Measurements from ENCODE around the gene B3GNT9. TPM values are rescaled to one million over a fixed set of nuclear protein-coding genes. Genes with fewer than 3 reads are reported as not detected.

Gene B3GNT9
- polyA plus RNA-seq, 1 donor from 2014 or later: not detected

DNA sequence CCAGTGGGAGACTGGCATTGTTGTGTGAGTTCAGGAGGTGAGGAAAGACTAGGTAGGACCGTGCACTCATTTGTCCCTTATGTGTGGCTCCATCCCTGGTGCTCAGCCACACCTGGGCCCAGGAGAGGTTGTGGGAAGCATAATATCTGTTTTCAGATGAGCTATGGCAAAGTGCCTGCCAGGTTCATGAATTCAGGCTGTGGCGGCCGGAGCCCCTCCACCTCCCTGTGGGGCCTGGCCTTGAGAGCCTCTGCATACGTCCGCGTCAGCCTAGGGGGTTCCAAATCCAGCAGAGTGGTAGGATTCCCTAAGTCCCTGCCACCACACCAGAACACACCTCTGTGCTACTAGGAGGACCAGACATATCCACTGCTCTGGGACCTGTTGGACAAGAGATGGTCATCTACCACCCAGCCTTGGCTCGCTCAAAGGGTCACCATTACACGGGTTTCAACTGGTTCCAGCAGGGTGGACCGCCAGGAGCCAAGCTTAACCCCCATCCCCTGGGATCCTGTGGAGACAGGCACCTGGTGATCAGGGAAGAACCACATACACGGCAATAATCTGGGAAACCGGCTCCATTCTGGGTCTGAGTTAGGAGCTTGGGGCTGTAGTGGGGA, 2.0 kb downstream of the B3GNT9 start:
- H3K9me2 ChIP-seq (ENCODE audit: insufficient read depth, low read length): no peaks in the 10 kb centered on the region
- no peaks in the 10 kb centered on the region for H4K20me1 ChIP-seq (ENCODE audit: insufficient read depth)
- H3K9ac ChIP-seq (ENCODE audit: low read length): no peak overlapping the region
- H3K27ac ChIP-seq (ENCODE audit: low read length): no peak overlapping the region
- H3K36me3 ChIP-seq (ENCODE audit: insufficient read depth, low read length): peaks cover 4% of the 10 kb centered on the region
- no peaks in the 10 kb centered on the region for H3F3A ChIP-seq (ENCODE audit: insufficient read depth, low read length, poor library complexity, severe bottlenecking)
- H3K27me3 ChIP-seq (ENCODE audit: insufficient read depth, low read depth, low read length): peaks cover 54% of the 10 kb centered on the region
- H3K79me2 ChIP-seq (replicated peaks; ENCODE audit: insufficient read depth, low read length): no peaks in the 10 kb centered on the region
- TF ChIP-seq, protein P1, sequence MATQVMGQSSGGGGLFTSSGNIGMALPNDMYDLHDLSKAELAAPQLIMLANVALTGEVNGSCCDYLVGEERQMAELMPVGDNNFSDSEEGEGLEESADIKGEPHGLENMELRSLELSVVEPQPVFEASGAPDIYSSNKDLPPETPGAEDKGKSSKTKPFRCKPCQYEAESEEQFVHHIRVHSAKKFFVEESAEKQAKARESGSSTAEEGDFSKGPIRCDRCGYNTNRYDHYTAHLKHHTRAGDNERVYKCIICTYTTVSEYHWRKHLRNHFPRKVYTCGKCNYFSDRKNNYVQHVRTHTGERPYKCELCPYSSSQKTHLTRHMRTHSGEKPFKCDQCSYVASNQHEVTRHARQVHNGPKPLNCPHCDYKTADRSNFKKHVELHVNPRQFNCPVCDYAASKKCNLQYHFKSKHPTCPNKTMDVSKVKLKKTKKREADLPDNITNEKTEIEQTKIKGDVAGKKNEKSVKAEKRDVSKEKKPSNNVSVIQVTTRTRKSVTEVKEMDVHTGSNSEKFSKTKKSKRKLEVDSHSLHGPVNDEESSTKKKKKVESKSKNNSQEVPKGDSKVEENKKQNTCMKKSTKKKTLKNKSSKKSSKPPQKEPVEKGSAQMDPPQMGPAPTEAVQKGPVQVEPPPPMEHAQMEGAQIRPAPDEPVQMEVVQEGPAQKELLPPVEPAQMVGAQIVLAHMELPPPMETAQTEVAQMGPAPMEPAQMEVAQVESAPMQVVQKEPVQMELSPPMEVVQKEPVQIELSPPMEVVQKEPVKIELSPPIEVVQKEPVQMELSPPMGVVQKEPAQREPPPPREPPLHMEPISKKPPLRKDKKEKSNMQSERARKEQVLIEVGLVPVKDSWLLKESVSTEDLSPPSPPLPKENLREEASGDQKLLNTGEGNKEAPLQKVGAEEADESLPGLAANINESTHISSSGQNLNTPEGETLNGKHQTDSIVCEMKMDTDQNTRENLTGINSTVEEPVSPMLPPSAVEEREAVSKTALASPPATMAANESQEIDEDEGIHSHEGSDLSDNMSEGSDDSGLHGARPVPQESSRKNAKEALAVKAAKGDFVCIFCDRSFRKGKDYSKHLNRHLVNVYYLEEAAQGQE (IDR thresholded peaks at IDR 0.05; ENCODE audit: borderline replicate concordance): no peak
- TF ChIP-seq RAD21 (conservative IDR thresholded peaks at IDR 0.05) (no peak), TAF1 (IDR thresholded peaks at IDR 0.05; ENCODE audit: low read depth) (no peak), MXI1 (conservative IDR thresholded peaks at IDR 0.05; ENCODE audit: poor library complexity, severe bottlenecking) (no peak), EZH2 (IDR thresholded peaks at IDR 0.05; ENCODE audit: borderline replicate concordance, insufficient read depth, low read length, poor library complexity, severe bottlenecking) (no peak), POLR2AphosphoS5 (IDR thresholded peaks at IDR 0.05) (no peak)
- TF ChIP-seq, protein P2, sequence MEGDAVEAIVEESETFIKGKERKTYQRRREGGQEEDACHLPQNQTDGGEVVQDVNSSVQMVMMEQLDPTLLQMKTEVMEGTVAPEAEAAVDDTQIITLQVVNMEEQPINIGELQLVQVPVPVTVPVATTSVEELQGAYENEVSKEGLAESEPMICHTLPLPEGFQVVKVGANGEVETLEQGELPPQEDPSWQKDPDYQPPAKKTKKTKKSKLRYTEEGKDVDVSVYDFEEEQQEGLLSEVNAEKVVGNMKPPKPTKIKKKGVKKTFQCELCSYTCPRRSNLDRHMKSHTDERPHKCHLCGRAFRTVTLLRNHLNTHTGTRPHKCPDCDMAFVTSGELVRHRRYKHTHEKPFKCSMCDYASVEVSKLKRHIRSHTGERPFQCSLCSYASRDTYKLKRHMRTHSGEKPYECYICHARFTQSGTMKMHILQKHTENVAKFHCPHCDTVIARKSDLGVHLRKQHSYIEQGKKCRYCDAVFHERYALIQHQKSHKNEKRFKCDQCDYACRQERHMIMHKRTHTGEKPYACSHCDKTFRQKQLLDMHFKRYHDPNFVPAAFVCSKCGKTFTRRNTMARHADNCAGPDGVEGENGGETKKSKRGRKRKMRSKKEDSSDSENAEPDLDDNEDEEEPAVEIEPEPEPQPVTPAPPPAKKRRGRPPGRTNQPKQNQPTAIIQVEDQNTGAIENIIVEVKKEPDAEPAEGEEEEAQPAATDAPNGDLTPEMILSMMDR (IDR thresholded peaks at IDR 0.05; ENCODE audit: poor library complexity, severe bottlenecking): no peak
- H3K4me2 ChIP-seq (ENCODE audit: low read length): no peak overlapping the region
- H3K4me3 ChIP-seq (ENCODE audit: low read length): no peak overlapping the region
- no peak overlapping the region for H2AFZ ChIP-seq (ENCODE audit: low read depth, low read length)
- H3K9me3 ChIP-seq (ENCODE audit: low read length): peaks cover 3% of the 10 kb centered on the region

GRCh38 chr16:67148221-67148620, 2.6 kb downstream of the B3GNT9 start:
- Histone ChIP-seq H3F3A (ENCODE audit: insufficient read depth, low read length, poor library complexity, severe bottlenecking) (no peaks in the 10 kb centered on the region), H3K27me3 (ENCODE audit: insufficient read depth, low read depth, low read length) (peaks cover 49% of the 10 kb centered on the region)

More at GRCh38 chr16:67148221-67148620, 2.6 kb downstream of the B3GNT9 start:
- Histone ChIP-seq H3K4me2 (ENCODE audit: low read length) (no peak overlapping the region), H4K20me1 (ENCODE audit: insufficient read depth) (no peaks in the 10 kb centered on the region), H3K27ac (ENCODE audit: low read length) (no peak overlapping the region), H3K9me2 (ENCODE audit: insufficient read depth, low read length) (no peaks in the 10 kb centered on the region), H3K9me3 (ENCODE audit: low read length) (peaks cover 3% of the 10 kb centered on the region), H3K79me2 (replicated peaks; ENCODE audit: insufficient read depth, low read length) (no peaks in the 10 kb centered on the region), H3K4me3 (ENCODE audit: low read length) (no peak overlapping the region), H2AFZ (ENCODE audit: low read depth, low read length) (no peak overlapping the region), H3K9ac (ENCODE audit: low read length) (no peak overlapping the region), H3K36me3 (ENCODE audit: insufficient read depth, low read length) (peaks cover 4% of the 10 kb centered on the region)
- TF ChIP-seq, protein P1 (IDR thresholded peaks at IDR 0.05; ENCODE audit: borderline replicate concordance): no peak
- no peak for TF ChIP-seq MXI1 (conservative IDR thresholded peaks at IDR 0.05; ENCODE audit: poor library complexity, severe bottlenecking)
- TF ChIP-seq, protein P2 (IDR thresholded peaks at IDR 0.05; ENCODE audit: poor library complexity, severe bottlenecking): no peak
- TF ChIP-seq TAF1 (IDR thresholded peaks at IDR 0.05; ENCODE audit: low read depth): no peak
- TF ChIP-seq POLR2AphosphoS5 (IDR thresholded peaks at IDR 0.05): no peak
- TF ChIP-seq EP300 (conservative IDR thresholded peaks at IDR 0.05; ENCODE audit: poor library complexity, severe bottlenecking): no peak
- TF ChIP-seq EZH2 (IDR thresholded peaks at IDR 0.05; ENCODE audit: borderline replicate concordance, insufficient read depth, low read length, poor library complexity, severe bottlenecking): no peak
- no peak for TF ChIP-seq SMC3 (conservative IDR thresholded peaks at IDR 0.05; ENCODE audit: poor library complexity)
- TF ChIP-seq RAD21 (conservative IDR thresholded peaks at IDR 0.05): no peak

Measured in neural cell (in vitro differentiated cells).